ENCODE results near the gene PPP2R2C. TPM values are rescaled to one million over a fixed set of nuclear protein-coding genes. Genes with fewer than 3 reads are reported as not detected.

PPP2R2C gene
- total and polyA plus RNA-seq, 11 donors = 0.22 to 20.0 (median 6.8) TPM

DNA sequence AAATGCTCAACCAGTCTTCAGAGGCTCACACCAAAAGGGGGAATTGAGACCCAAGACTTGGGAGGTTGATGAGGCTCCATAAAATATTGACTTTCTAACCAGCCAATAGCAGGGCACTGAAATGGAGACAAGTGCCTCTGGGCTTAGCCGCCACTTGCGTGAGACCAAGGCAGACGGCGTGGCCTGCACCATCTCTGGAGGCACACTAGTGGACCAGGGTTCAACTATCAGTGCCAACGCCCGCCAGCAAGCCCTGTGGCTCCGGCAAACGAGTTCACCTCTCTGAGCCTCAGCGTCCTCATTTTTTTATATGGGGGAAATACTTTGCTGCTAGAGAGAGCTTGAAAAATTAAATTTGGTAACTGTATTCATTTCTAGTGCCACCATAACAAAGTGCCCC lies 50.3 kb downstream of the PPP2R2C start:
- Histone ChIP-seq H3K27me3 (peaks cover 0 to 5% (median 0%) of the 10 kb centered on the region in 9 donors), H3K4me1 (no peaks in the 10 kb centered on the region), H3K4me3 (no peak overlapping the region), H3K9me3 (no peaks in the 10 kb centered on the region), H3K27ac (no peak overlapping the region), H3K36me3 (no peaks in the 10 kb centered on the region)
- TF ChIP-seq POLR2A (IDR thresholded peaks at IDR 0.05) = no peak
- TF ChIP-seq, protein P1, sequence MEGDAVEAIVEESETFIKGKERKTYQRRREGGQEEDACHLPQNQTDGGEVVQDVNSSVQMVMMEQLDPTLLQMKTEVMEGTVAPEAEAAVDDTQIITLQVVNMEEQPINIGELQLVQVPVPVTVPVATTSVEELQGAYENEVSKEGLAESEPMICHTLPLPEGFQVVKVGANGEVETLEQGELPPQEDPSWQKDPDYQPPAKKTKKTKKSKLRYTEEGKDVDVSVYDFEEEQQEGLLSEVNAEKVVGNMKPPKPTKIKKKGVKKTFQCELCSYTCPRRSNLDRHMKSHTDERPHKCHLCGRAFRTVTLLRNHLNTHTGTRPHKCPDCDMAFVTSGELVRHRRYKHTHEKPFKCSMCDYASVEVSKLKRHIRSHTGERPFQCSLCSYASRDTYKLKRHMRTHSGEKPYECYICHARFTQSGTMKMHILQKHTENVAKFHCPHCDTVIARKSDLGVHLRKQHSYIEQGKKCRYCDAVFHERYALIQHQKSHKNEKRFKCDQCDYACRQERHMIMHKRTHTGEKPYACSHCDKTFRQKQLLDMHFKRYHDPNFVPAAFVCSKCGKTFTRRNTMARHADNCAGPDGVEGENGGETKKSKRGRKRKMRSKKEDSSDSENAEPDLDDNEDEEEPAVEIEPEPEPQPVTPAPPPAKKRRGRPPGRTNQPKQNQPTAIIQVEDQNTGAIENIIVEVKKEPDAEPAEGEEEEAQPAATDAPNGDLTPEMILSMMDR (IDR thresholded peaks at IDR 0.05) = no peak
- WGBS, 4 donors = 86 to 94% (median 89%) methylated on average over 9 of the region's 9 CpGs
- intact Hi-C loops (cut with DNase I) = no loop called here
- DNase-seq (no peak), ATAC-seq (no peak)

DNA sequence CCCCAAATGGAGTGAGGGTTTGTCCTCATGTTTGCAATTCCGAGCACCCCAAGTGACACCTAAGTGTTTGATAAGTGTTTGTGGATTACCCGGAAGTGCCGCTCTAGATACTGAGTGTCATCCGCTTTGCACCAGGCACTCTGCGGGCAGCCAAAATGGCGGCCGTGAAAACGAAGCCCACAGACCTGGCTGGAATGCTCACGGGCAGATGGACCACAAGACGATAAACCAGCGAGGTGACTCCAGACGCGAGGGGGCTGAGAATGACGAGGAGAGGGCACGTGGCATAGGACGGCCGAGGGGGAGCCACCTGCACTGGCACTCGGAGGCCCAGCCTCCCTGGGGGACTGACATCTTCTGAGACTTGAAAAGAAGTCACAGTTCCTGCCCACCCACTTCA lies 51.0 kb downstream of the PPP2R2C start:
- no peak for ATAC-seq
- TF ChIP-seq, protein P1 (IDR thresholded peaks at IDR 0.05) = no peak
- TF ChIP-seq POLR2A (IDR thresholded peaks at IDR 0.05) = no peak
- Histone ChIP-seq H3K4me3 (no peak overlapping the region), H3K9me3 (no peaks in the 10 kb centered on the region), H3K27me3 (peaks cover 0 to 12% (median 7%) of the 10 kb centered on the region in 9 donors), H3K27ac (no peak overlapping the region), H3K4me1 (peaks cover 0 to 4% (median 0%) of the 10 kb centered on the region in 12 donors), H3K36me3 (no peaks in the 10 kb centered on the region)
- intact Hi-C loops (cut with DNase I) = no loop called here
- DNase-seq = no peak
- WGBS, 4 donors = 88 to 91% (median 89%) methylated on average over 18 of the region's 18 CpGs

GRCh38 chr4:6420972-6421371 lies 51.4 kb downstream of the PPP2R2C start:
- DNase-seq (no peak), ATAC-seq (no peak)
- TF ChIP-seq, protein P1 (IDR thresholded peaks at IDR 0.05) = no peak
- TF ChIP-seq POLR2A (IDR thresholded peaks at IDR 0.05) = no peak
- Histone ChIP-seq H3K9me3 (no peaks in the 10 kb centered on the region), H3K27me3 (peaks cover 0 to 16% (median 8%) of the 10 kb centered on the region in 9 donors), H3K4me1 (peaks cover 0 to 4% (median 0%) of the 10 kb centered on the region in 12 donors), H3K36me3 (no peaks in the 10 kb centered on the region), H3K4me3 (no peak overlapping the region), H3K27ac (no peak overlapping the region)
- WGBS, 4 donors = 88 to 92% (median 89%) methylated on average over 5 to 6 of the region's 6 CpGs
- intact Hi-C loops (cut with DNase I) = no loop called here

GRCh38 chr4:6420036-6420435 lies 52.4 kb downstream of the PPP2R2C start:
- 74 to 79% (median 76%) methylated on average over 7 of the region's 7 CpGs for WGBS, 4 donors
- Histone ChIP-seq H3K36me3 (no peaks in the 10 kb centered on the region), H3K4me1 (peaks cover 0 to 4% (median 0%) of the 10 kb centered on the region in 12 donors), H3K4me3 (no peak overlapping the region), H3K27me3 (peaks cover 0 to 20% (median 8%) of the 10 kb centered on the region in 9 donors), H3K27ac (no peak overlapping the region), H3K9me3 (no peaks in the 10 kb centered on the region)
- DNase-seq = no peak
- no peak for TF ChIP-seq POLR2A (IDR thresholded peaks at IDR 0.05)
- TF ChIP-seq, protein P1 (IDR thresholded peaks at IDR 0.05) = no peak
- intact Hi-C loops (cut with DNase I) = no loop called here
- no peak for ATAC-seq

All from heart left ventricle (tissue), 16 donors.